GM18507 (cell line): Measurements from ENCODE around the gene RMRP.
"Not testable (repeated sequence)": the region's sequence is repeated elsewhere in the genome, so short reads cannot be mapped to it uniquely, and the experiment has no call there.

Source experiments
- DNase-seq: peaks from one replicate; pipeline ENCODE4 v3.0.0; 2011; ENCODE audit warnings: low read depth; ENCODE audit not compliant: insufficient read length; ENCODE audit errors: extremely low spot score
- FAIRE-seq: peaks from 2 replicates; lab custom pipeline; 2011; peaks lifted over from hg19 to GRCh38; lab: Jason Lieb, UNC

Gene RMRP

GRCh38 chr9:35618854-35619799, 38.7 kb downstream of the RMRP start:
- DNase-seq (no peak), FAIRE-seq (peak; percentile 97)

- no peak for DNase-seq
- peak; percentile 91 for FAIRE-seq
Observed at GRCh38 chr9:35618325-35618727, 39.5 kb downstream of the RMRP start, which contains the start of gene CD72. CD72 (minus strand) TSS chr9:35618413; CDS start chr9:35618303, 110 bp downstream.

- FAIRE-seq (no peak), DNase-seq (no peak)
Observed at GRCh38 chr9:35617548-35617947, 40.3 kb downstream of the RMRP start.

GRCh38 chr9:35616681-35617459, 40.9 kb downstream of the RMRP start:
- peak; percentile 90 for FAIRE-seq
- no peak for DNase-seq

GRCh38 chr9:35615981-35616680, 41.7 kb downstream of the RMRP start:
- no peak for DNase-seq
- no peak for FAIRE-seq

GRCh38 chr9:35612843-35613242, 45.0 kb downstream of the RMRP start:
- DNase-seq (no peak), FAIRE-seq (no peak)

GRCh38 chr9:35612066-35612465, 45.8 kb downstream of the RMRP start:
- FAIRE-seq, DNase-seq: not testable (repeated sequence)

GRCh38 chr9:35611230-35611797, 46.5 kb downstream of the RMRP start:
- peak; percentile 85 for FAIRE-seq
- DNase-seq, result no peak

- DNase-seq, result no peak
- FAIRE-seq, result no peak
Observed at GRCh38 chr9:35609820-35610163, 48.0 kb downstream of the RMRP start.

- DNase-seq (no peak), FAIRE-seq (no peak)
Observed at GRCh38 chr9:35609001-35609819, 48.6 kb downstream of the RMRP start.

- no peak for DNase-seq
- no peak for FAIRE-seq
Observed at GRCh38 chr9:35608221-35608620, 49.6 kb downstream of the RMRP start.
